ENCODE results near the gene SIAH1. TPM values are rescaled to one million over a fixed set of nuclear protein-coding genes. Genes with fewer than 3 reads are reported as not detected.
A peak's percentile ranks its signal among the peaks of the same experiment; 100 is the strongest.

SIAH1 gene
- total and polyA plus RNA-seq, 2 of the 8 experiments (the other 6 are each of a cell fraction or from before 2014, with no cell fraction given), result 19.5 to 33.9 TPM

- no peak overlapping the region for H3K4me3 ChIP-seq (ENCODE audit: extremely low read depth in 1 of 4, insufficient read depth in 2 of 4, low read depth in 3 of 4, low read length in 4 of 4)
- H2BK20ac ChIP-seq (ENCODE audit: low read length), result no peak overlapping the region
- no peak overlapping the region for H2AK5ac ChIP-seq (ENCODE audit: low read depth, low read length)
- ChIA-PET POLR2A (ENCODE audit: partially characterized antibody) (interaction anchor here (7.2 kb wide), 1 partner anchor 26 kb away, joined by 29 read pairs; the partner anchor contains the start of gene SIAH1), CTCF (ENCODE audit: partially characterized antibody) (interaction anchor here (0.6 to 1.2 kb wide), 6 partner anchors 27 to 526 kb away, joined by 3 to 4 read pairs (median 3); no protein-coding TSS in a partner anchor)
- no peak overlapping the region for H2BK5ac ChIP-seq (ENCODE audit: low read depth, low read length)
- no peaks in the 10 kb centered on the region for H3K9me3 ChIP-seq (ENCODE audit: insufficient read depth in 2 of 2, low read depth in 1 of 2, low read length in 1 of 2)
- no peak overlapping the region for H2BK15ac ChIP-seq (ENCODE audit: low read length)
- H3K79me1 ChIP-seq (ENCODE audit: low read depth, low read length), result no peaks in the 10 kb centered on the region
- DNase-seq (ENCODE audit: low read depth in 1 of 2, low spot score in 2 of 2) (no peak), FAIRE-seq (no peak)
- H3K14ac ChIP-seq (ENCODE audit: insufficient read length), result no peak overlapping the region
- H3K4me1 ChIP-seq (replicated peaks in 1 of 4; ENCODE audit: control insufficient read depth in 3 of 4, insufficient read depth in 4 of 4, low read length in 3 of 4), result peaks cover 0 to 5% (median 3%) of the 10 kb centered on the region in 4 experiments; a peak in 3 of 7 replicates
- no peak overlapping the region for H3K9ac ChIP-seq (replicated peaks in 1 of 4; ENCODE audit: extremely low read depth in 1 of 4, low read depth in 3 of 4, low read length in 3 of 4)
- WGBS, 2 experiments (ENCODE audit: extremely low coverage in 1 of 2, insufficient coverage in 1 of 2, insufficient read length in 1 of 2, insufficient replicate concordance in 2 of 2, low coverage in 1 of 2, low lambda C conversion rate in 2 of 2, missing lambda C conversion rate in 1 of 2), result 94% methylated on average over 12 of the region's 12 CpGs; no CpG with 5 or more reads in 1 of the 2 experiments
- H3K36me3 ChIP-seq (ENCODE audit: control insufficient read depth in 2 of 4, insufficient read depth in 4 of 4, low read length in 3 of 4), result no peaks in the 10 kb centered on the region
- H4K8ac ChIP-seq (ENCODE audit: extremely low read depth, insufficient read depth, low read length), result peak overlapping the region; percentile 1; the same call in 1 of the 2 replicates
- no peak overlapping the region for H4K5ac ChIP-seq (ENCODE audit: insufficient read length, low read depth, low read length)
- H3K4me2 ChIP-seq (ENCODE audit: insufficient read depth in 1 of 2, low read depth in 2 of 2, low read length in 2 of 2), result no peak overlapping the region
- no peaks in the 10 kb centered on the region for H4K20me1 ChIP-seq (replicated peaks in 1 of 2; ENCODE audit: control insufficient read depth in 1 of 2, insufficient read depth in 2 of 2, low read length in 2 of 2)
- H3K23me2 ChIP-seq (ENCODE audit: low read depth, low read length), result no peaks in the 10 kb centered on the region
- no peak overlapping the region for H4K91ac ChIP-seq (replicated peaks; ENCODE audit: insufficient read length, low read length)
- H3K23ac ChIP-seq (ENCODE audit: insufficient read length), result no peak overlapping the region
- H2BK120ac ChIP-seq (replicated peaks; ENCODE audit: low read depth, low read length), result no peak overlapping the region
- H3K27me3 ChIP-seq (replicated peaks in 1 of 4; ENCODE audit: control insufficient read depth in 3 of 4, extremely low read depth in 1 of 4, insufficient read depth in 3 of 4, low read length in 3 of 4), result no peaks in the 10 kb centered on the region
- no peak overlapping the region for H3K18ac ChIP-seq (ENCODE audit: extremely low read depth, low read length)
- H2BK12ac ChIP-seq (ENCODE audit: low read depth, low read length), result no peak overlapping the region
- H3K79me2 ChIP-seq (ENCODE audit: control insufficient read depth in 1 of 2, insufficient read depth in 2 of 2, low read length in 2 of 2), result no peaks in the 10 kb centered on the region
- H3K56ac ChIP-seq (replicated peaks; ENCODE audit: insufficient read length, low read depth, low read length), result no peak overlapping the region
- H2AFZ ChIP-seq (ENCODE audit: low read length), result peak overlapping the region; percentile 53
- H3K27ac ChIP-seq (ENCODE audit: low read depth, low read length), result no peak overlapping the region
- no peak overlapping the region for H3K4ac ChIP-seq (replicated peaks; ENCODE audit: insufficient read length, low read depth, low read length)
- TF ChIP-seq NRF1 (IDR thresholded peaks at IDR 0.05; ENCODE audit: low read depth, low read length) (no peak), CTCF (IDR thresholded peaks at IDR 0.05; ENCODE audit: control extremely low read depth in 1 of 3, insufficient read depth in 1 of 3, low read depth in 1 of 3, low read length in 3 of 3) (no peak), SP2 (IDR thresholded peaks at IDR 0.05; ENCODE audit: low read length) (no peak), ASH2L (IDR thresholded peaks at IDR 0.05; ENCODE audit: low read length) (no peak), JUND (IDR thresholded peaks at IDR 0.05; ENCODE audit: low read length) (no peak), SP1 (IDR thresholded peaks at IDR 0.05; ENCODE audit: low read depth, low read length) (no peak), TEAD4 (IDR thresholded peaks at IDR 0.05; ENCODE audit: low read depth, low read length) (no peak), ATF2 (IDR thresholded peaks at IDR 0.05; ENCODE audit: low read length) (no peak), EGR1 (IDR thresholded peaks at IDR 0.05; ENCODE audit: borderline replicate concordance, low read depth, low read length) (no peak)
Measured at GRCh38 chr16:48409839-48410632, 24.8 kb upstream of the SIAH1 start.

Measured in H1 (cell line).